Esophagus muscularis mucosa (tissue), 4 donors: ENCODE measurements around the gene L3MBTL2.

Experiments
- CTCF ChIP-seq, 3 experiments: fragments of 200-600 bp in 2 of 3; fragments of 450-650 bp in 1 of 3; sonication (generic) in 2 of 3; IDR thresholded peaks; one replicate each; pipeline ENCODE4 v1.5.1; 2017 to 2019; ENCODE audit warnings: antibody characterized with exemption in 3 of 3, mild to moderate bottlenecking in 2 of 3, moderate library complexity in 1 of 3
- EP300 ChIP-seq: sonication (generic); formaldehyde crosslinking; IDR thresholded peaks from one replicate; pipeline ENCODE4 v1.6.1; 2017; ENCODE audit warnings: antibody characterized with exemption
- POLR2A ChIP-seq: fragments of 450-650 bp; IDR thresholded peaks from one replicate; pipeline ENCODE4 v1.6.1; 2017; ENCODE audit warnings: antibody characterized with exemption, moderate library complexity, mild to moderate bottlenecking, low read depth
- POLR2AphosphoS5 ChIP-seq, 2 donors: sonication (generic); formaldehyde crosslinking; IDR thresholded peaks; one replicate each; pipeline ENCODE4 v1.6.1; 2017; ENCODE audit warnings: antibody characterized with exemption in 2 of 2

DNA sequence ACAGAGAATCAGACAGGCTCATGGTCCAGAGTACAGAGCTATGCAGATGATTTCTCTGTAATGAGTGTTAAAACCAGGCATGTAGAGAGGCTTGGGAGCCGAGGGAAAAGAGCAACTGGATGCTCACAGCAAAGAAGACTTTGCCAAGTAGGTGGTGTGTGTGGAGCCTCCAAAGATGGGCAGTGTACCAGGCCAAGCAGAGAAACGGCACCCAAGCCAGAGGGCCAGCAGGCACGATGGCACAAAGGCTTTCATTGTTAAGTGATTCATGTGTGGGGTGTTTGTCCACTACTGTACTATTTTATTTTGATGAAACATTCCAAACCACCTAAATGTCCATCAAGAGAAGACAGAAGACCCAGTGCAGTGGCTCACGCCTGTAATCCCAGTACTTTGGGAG is 69.7 kb downstream of the L3MBTL2 start:
- TF ChIP-seq CTCF (IDR thresholded peaks at IDR 0.05): no peak
- TF ChIP-seq POLR2AphosphoS5 (IDR thresholded peaks at IDR 0.05): no peak
- no peak for TF ChIP-seq POLR2A
- no peak for TF ChIP-seq EP300
